Measurements from ENCODE around the gene PRSS27. TPM values are rescaled to one million over a fixed set of nuclear protein-coding genes. Genes with fewer than 3 reads are reported as not detected.

Gene PRSS27
- polyA plus RNA-seq, 1 of the 3 experiments (the other 2 are of a cell fraction) = 7.7 TPM

DNA sequence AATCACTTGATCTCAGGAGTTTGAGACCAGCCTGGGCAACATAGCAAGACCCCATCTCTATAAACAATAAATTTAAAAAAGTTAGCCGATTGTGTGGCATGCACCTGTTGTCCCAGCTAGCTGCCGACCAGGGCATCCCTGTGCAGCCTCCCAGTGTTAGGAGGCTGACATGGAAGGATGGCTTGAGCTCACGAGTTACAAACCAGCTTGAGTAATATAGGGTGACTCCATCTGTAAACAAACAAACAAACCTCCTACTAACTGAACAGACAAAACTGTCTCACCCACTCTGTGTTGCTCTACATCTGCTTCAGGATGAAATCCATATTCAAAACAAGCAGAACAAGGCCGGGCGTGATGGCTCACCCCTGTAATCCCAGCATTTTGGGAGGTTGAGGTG lies 6.9 kb upstream of the PRSS27 start:
- H3K4me3 ChIP-seq (ENCODE audit: low read depth in 2 of 2, low read length in 1 of 2) = no peak overlapping the region
- no peak overlapping the region for H3K9ac ChIP-seq
- H3K4me2 ChIP-seq = no peak overlapping the region
- no peaks in the 10 kb centered on the region for H3K79me2 ChIP-seq (ENCODE audit: insufficient read depth)
- no peaks in the 10 kb centered on the region for H3K9me2 ChIP-seq
- no peaks in the 10 kb centered on the region for H4K20me1 ChIP-seq (ENCODE audit: insufficient read depth)
- peaks cover 2% of the 10 kb centered on the region for H3F3A ChIP-seq (replicated peaks; ENCODE audit: insufficient read depth)
- no peak overlapping the region for H3K27ac ChIP-seq (ENCODE audit: low read depth in 2 of 2, low read length in 1 of 2)
- H2AFZ ChIP-seq (ENCODE audit: low read depth) = no peak overlapping the region
- H3K27me3 ChIP-seq (ENCODE audit: insufficient read depth) = no peaks in the 10 kb centered on the region
- WGBS (ENCODE audit: low lambda C conversion rate) = 75% methylated on average over 5 of the region's 5 CpGs
- H3K9me3 ChIP-seq = no peaks in the 10 kb centered on the region
- CTCF ChIA-PET = interaction anchor here (1.5 kb wide), 1 partner anchor 141 kb away, joined by 3 read pairs; no protein-coding TSS in a partner anchor
- TF ChIP-seq, protein P1, sequence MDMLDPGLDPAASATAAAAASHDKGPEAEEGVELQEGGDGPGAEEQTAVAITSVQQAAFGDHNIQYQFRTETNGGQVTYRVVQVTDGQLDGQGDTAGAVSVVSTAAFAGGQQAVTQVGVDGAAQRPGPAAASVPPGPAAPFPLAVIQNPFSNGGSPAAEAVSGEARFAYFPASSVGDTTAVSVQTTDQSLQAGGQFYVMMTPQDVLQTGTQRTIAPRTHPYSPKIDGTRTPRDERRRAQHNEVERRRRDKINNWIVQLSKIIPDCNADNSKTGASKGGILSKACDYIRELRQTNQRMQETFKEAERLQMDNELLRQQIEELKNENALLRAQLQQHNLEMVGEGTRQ (IDR thresholded peaks at IDR 0.05; ENCODE audit: borderline replicate concordance, low read depth, low read length) = no peak
- TF ChIP-seq SIN3A (IDR thresholded peaks at IDR 0.05; ENCODE audit: borderline replicate concordance, low read depth, low read length) (no peak), RAD21 (IDR thresholded peaks at IDR 0.05; ENCODE audit: low read length) (no peak), TEAD4 (IDR thresholded peaks at IDR 0.05; ENCODE audit: borderline replicate concordance, insufficient read depth) (no peak), FOSL2 (IDR thresholded peaks at IDR 0.05; ENCODE audit: borderline replicate concordance, low read depth) (no peak), NRF1 (IDR thresholded peaks at IDR 0.05; ENCODE audit: low read depth, low read length) (no peak), FOXM1 (IDR thresholded peaks at IDR 0.05; ENCODE audit: low read depth) (no peak), RFX5 (IDR thresholded peaks at IDR 0.05; ENCODE audit: low read length) (no peak), IRF3 (IDR thresholded peaks at IDR 0.05; ENCODE audit: low read depth, low read length) (no peak), ELF1 (IDR thresholded peaks at IDR 0.05) (no peak), GABPA (IDR thresholded peaks at IDR 0.05; ENCODE audit: low read depth) (no peak), CHD2 (IDR thresholded peaks at IDR 0.05; ENCODE audit: low read length, partially characterized antibody) (no peak), MAX (IDR thresholded peaks at IDR 0.05; ENCODE audit: low read depth) (no peak), JUND (IDR thresholded peaks at IDR 0.05) (no peak), FOXJ3 (CRISPR knock-in tag; IDR thresholded peaks at IDR 0.05) (no peak), MXI1 (IDR thresholded peaks at IDR 0.05; ENCODE audit: low read depth, low read length) (no peak)
- TF ChIP-seq, protein P2, sequence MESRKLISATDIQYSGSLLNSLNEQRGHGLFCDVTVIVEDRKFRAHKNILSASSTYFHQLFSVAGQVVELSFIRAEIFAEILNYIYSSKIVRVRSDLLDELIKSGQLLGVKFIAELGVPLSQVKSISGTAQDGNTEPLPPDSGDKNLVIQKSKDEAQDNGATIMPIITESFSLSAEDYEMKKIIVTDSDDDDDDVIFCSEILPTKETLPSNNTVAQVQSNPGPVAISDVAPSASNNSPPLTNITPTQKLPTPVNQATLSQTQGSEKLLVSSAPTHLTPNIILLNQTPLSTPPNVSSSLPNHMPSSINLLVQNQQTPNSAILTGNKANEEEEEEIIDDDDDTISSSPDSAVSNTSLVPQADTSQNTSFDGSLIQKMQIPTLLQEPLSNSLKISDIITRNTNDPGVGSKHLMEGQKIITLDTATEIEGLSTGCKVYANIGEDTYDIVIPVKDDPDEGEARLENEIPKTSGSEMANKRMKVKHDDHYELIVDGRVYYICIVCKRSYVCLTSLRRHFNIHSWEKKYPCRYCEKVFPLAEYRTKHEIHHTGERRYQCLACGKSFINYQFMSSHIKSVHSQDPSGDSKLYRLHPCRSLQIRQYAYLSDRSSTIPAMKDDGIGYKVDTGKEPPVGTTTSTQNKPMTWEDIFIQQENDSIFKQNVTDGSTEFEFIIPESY (IDR thresholded peaks at IDR 0.05; ENCODE audit: borderline replicate concordance, low read depth) = no peak
- TF ChIP-seq, protein P3, sequence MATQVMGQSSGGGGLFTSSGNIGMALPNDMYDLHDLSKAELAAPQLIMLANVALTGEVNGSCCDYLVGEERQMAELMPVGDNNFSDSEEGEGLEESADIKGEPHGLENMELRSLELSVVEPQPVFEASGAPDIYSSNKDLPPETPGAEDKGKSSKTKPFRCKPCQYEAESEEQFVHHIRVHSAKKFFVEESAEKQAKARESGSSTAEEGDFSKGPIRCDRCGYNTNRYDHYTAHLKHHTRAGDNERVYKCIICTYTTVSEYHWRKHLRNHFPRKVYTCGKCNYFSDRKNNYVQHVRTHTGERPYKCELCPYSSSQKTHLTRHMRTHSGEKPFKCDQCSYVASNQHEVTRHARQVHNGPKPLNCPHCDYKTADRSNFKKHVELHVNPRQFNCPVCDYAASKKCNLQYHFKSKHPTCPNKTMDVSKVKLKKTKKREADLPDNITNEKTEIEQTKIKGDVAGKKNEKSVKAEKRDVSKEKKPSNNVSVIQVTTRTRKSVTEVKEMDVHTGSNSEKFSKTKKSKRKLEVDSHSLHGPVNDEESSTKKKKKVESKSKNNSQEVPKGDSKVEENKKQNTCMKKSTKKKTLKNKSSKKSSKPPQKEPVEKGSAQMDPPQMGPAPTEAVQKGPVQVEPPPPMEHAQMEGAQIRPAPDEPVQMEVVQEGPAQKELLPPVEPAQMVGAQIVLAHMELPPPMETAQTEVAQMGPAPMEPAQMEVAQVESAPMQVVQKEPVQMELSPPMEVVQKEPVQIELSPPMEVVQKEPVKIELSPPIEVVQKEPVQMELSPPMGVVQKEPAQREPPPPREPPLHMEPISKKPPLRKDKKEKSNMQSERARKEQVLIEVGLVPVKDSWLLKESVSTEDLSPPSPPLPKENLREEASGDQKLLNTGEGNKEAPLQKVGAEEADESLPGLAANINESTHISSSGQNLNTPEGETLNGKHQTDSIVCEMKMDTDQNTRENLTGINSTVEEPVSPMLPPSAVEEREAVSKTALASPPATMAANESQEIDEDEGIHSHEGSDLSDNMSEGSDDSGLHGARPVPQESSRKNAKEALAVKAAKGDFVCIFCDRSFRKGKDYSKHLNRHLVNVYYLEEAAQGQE (IDR thresholded peaks at IDR 0.05; ENCODE audit: low read depth, low read length) = no peak
- POLR2A ChIA-PET = no interaction called here
- no peak for DNase-seq
- no peaks in the 10 kb centered on the region for H3K4me1 ChIP-seq (ENCODE audit: control insufficient read depth in 1 of 2, insufficient read depth in 2 of 2, low read depth in 1 of 2, low read length in 1 of 2)
- no peaks in the 10 kb centered on the region for H3K36me3 ChIP-seq (replicated peaks in 1 of 2; ENCODE audit: control insufficient read depth in 1 of 2, insufficient read depth in 2 of 2, low read length in 1 of 2)
